Measurements from ENCODE around the gene TSFM. TPM values are rescaled to one million over a fixed set of nuclear protein-coding genes. Genes with fewer than 3 reads are reported as not detected.

The TSFM gene
- total and polyA plus RNA-seq, 8 donors, result 7.2 to 16.7 (median 13.5) TPM

GRCh38 chr12:57844709-57845477, 62.3 kb downstream of the TSFM start:
- WGBS, 2 donors, result 0% methylated on average over 41 to 42 of the region's 42 CpGs
- intact Hi-C loops (cut with DNase I), result no loop called here
- H3K9me3 ChIP-seq, result no peaks in the 10 kb centered on the region
- no peaks in the 10 kb centered on the region for H3K36me3 ChIP-seq
- TF ChIP-seq CTCF (IDR thresholded peaks at IDR 0.05), result no peak
- ATAC-seq (peak in 3 of 4 donors; percentile 4 to 11 (median 11)), DNase-seq (peak in 5 of 6 donors; percentile 48 to 74 (median 65)), FAIRE-seq (no peak)
- H3K4me3 ChIP-seq, result peak overlapping the region; percentile 96 to 99 (median 98)
- H3K27ac ChIP-seq, result peak overlapping the region; percentile 97 to 100 (median 100)
- H3K27me3 ChIP-seq, result no peaks in the 10 kb centered on the region
- H3K4me1 ChIP-seq, result peaks cover 42 to 46% (median 43%) of the 10 kb centered on the region in 3 donors

DNA sequence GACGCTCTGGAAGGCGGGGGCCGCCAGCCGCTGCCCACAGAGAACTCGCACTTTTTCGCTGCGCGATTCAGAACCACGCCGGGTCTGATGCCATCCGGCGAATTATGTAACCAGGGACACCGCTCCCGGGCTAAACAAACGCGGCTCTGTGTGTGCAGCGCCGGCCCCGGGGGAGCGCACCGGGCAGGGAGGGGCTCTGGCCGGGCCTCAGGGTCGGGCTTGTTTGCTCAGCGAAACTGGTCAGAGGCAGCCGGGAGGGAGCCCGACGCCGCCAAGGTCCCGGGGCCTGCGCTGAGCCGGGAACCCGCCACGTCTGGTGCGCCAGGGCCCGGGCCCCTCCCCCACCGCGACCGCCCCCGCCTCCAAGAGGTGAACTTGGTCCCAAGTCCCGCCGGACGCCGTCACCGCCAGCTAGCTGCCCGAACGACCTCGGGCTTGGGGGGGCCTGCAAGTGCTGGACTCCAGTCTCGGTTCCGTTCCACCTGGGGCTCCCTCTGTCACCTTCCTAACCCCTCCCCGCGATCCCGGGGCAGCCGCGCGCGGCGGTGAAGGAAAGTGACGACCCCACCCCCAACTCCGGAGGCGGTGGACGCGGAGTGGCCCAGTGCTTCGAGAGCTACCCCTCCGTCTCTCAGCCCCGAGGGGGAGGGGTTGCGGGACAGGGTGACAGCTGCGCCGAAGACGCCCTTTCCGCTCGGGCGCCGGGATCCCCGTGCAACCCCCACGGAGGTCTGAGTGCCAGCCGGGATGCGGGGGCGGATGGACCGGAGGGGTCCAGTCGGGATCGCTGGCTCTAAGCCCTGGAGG, 63.1 kb downstream of the TSFM start:
- peak overlapping the region; percentile 97 to 100 (median 100) for H3K27ac ChIP-seq
- 0 to 1% methylated on average over 59 to 81 of the region's 81 CpGs for WGBS, 2 donors
- FAIRE-seq (no peak), ATAC-seq (peak; percentile 68 to 76 (median 74)), DNase-seq (peak; percentile 91 to 96 (median 93))
- intact Hi-C loops (cut with DNase I), result no loop called here
- no peaks in the 10 kb centered on the region for H3K9me3 ChIP-seq
- no peak for TF ChIP-seq CTCF (IDR thresholded peaks at IDR 0.05)
- H3K27me3 ChIP-seq, result no peaks in the 10 kb centered on the region
- H3K4me1 ChIP-seq, result peaks cover 34 to 38% (median 36%) of the 10 kb centered on the region in 3 donors
- no peaks in the 10 kb centered on the region for H3K36me3 ChIP-seq
- H3K4me3 ChIP-seq, result peak overlapping the region; percentile 96 to 99 (median 98)

DNA sequence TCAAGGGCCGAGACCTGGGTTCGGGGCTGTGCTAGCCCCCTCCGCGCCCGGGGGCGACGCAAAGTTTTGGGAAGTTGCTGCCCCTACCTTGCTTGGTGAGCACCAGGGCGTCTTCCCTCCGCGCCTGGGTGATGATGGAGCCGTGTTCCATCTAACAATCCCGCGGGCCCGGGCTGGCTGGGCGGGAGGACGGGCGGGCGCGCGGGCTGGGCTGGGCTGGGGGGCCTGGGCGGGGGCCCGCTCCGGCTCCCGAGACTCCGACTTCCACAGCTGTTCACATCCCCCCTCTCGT, 63.6 kb downstream of the TSFM start:
- WGBS, 2 donors, result 0% methylated on average over 9 to 26 of the region's 26 CpGs
- intact Hi-C loops (cut with DNase I), result no loop called here
- DNase-seq, result no peak
- FAIRE-seq, result no peak
- Histone ChIP-seq H3K27ac (peak overlapping the region; percentile 97 to 100 (median 100)), H3K36me3 (no peaks in the 10 kb centered on the region), H3K4me3 (peak overlapping the region; percentile 96 to 99 (median 98)), H3K9me3 (no peaks in the 10 kb centered on the region), H3K27me3 (no peaks in the 10 kb centered on the region), H3K4me1 (peaks cover 30 to 32% (median 31%) of the 10 kb centered on the region in 3 donors)
- no peak for TF ChIP-seq CTCF (IDR thresholded peaks at IDR 0.05)
- ATAC-seq, result peak; percentile 19 to 30 (median 24)

DNA sequence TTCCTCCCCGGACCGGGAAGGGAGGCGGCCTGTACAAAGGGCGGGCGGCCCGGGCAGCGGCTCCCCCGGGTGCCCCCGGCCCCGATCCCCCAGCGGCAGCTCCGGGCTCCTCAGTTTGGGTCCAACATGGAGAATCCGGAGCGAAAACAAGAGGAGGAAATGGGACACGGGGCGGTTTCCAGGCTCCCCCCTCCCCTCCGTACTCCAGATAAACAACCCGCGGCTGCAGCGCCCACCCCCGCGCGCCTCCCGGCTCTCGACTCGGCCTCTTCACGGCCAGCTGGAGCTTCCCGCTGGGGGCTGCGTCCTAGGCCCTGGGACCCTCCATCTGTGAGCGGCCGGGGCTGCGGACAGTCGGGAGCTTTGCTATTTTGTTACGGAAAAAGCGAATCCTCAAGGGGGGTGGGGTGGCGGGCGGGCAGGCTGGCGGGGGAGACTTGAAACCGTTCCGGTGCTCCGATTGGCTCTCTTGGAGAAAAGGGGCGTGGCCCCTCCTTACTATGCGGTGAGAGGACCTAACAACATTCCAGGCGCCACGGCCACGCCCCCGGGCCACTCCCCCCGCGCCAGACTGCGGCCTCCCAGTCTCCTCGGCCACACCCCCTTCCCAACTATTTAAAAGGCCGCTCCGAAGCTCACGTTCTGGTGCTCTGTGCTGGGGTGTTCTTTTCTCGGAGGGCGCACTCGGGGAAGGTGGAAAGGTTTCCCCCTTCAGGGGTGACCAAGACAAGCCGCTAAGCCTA, 64.2 kb downstream of the TSFM start, which contains the start of gene CTDSP2:
Gene CTDSP2 (minus strand): TSS at position 153 of the 743 bp plus-strand sequence. CDS start 294 bp downstream, outside the sequence.
- Histone ChIP-seq H3K9me3 (no peaks in the 10 kb centered on the region), H3K36me3 (no peaks in the 10 kb centered on the region), H3K4me3 (peak within 1 kb of the TSS; percentile 96 to 99 (median 98)), H3K27ac (peak within 1 kb of the TSS; percentile 97 to 100 (median 100)), H3K4me1 (peaks cover 25 to 28% (median 26%) of the 10 kb centered on the region in 3 donors), H3K27me3 (no peaks in the 10 kb centered on the region)
- no peak for TF ChIP-seq CTCF (IDR thresholded peaks at IDR 0.05)
- ATAC-seq, result peak; percentile 81 to 92 (median 86)
- intact Hi-C loops (cut with DNase I), result no loop called here
- DNase-seq, result peak; percentile 98 to 100 (median 100)
- 0 to 1% methylated on average over 51 to 58 of the region's 58 CpGs for WGBS, 2 donors
- no peak for FAIRE-seq

Small RNA genes within 50 kb of the gene (microRNA-seq; reads per million reads assigned to microRNA genes)
- gene MIR26A2 (144 to 173 reads per million in 2 donors), gene MIR6759 (0 reads per million in 2 donors)

Other genes starting within 250 kb of the TSFM start
- 10 to 100 TPM; 54.9 to 66.2 (median 63.5) TPM for gene DCTN2, start 235.6 kb upstream of the TSFM start, total RNA-seq
- 100 to 1,000 TPM in 1 of 2 donors, 10 to 100 TPM in 1; 73.7 to 117 TPM for gene DCTN2, start 235.6 kb upstream of the TSFM start, polyA plus RNA-seq
- gene KIF5A, start 232.7 kb upstream of the TSFM start, total RNA-seq, result under 1 TPM; 0.25 to 0.95 (median 0.47) TPM
- gene KIF5A, start 232.7 kb upstream of the TSFM start, polyA plus RNA-seq, result 1 to 10 TPM in 1 of 2 donors, under 1 TPM in 1; 0.76 to 2.9 TPM
- gene PIP4K2C, start 191.6 kb upstream of the TSFM start, total RNA-seq, result 10 to 100 TPM; 11.3 to 17.0 (median 15.4) TPM
- 10 to 100 TPM in 1 of 2 donors, 1 to 10 TPM in 1; 5.3 to 15.9 TPM for gene PIP4K2C, start 191.6 kb upstream of the TSFM start, polyA plus RNA-seq
- 10 to 100 TPM in 4 of 6 donors, 1 to 10 TPM in 2; 9.0 to 22.9 (median 12.1) TPM for gene DTX3, start 178.0 kb upstream of the TSFM start, total RNA-seq
- 10 to 100 TPM; 36.6 to 71.7 TPM for gene DTX3, start 178.0 kb upstream of the TSFM start, polyA plus RNA-seq
- 1 to 10 TPM; 1.8 to 7.0 (median 3.3) TPM for gene ARHGEF25, start 171.4 kb upstream of the TSFM start, total RNA-seq
- gene ARHGEF25, start 171.4 kb upstream of the TSFM start, polyA plus RNA-seq, result 10 to 100 TPM; 16.5 to 22.1 TPM
- under 1 TPM in 5 of 6 donors, not detected in 1; 0.04 to 0.78 (median 0.24) TPM for gene B4GALNT1, start 149.6 kb upstream of the TSFM start, total RNA-seq
- 1 to 10 TPM in 1 of 2 donors, under 1 TPM in 1; 0.61 to 1.1 TPM for gene B4GALNT1, start 149.6 kb upstream of the TSFM start, polyA plus RNA-seq
- gene OS9, start 88.7 kb upstream of the TSFM start, total RNA-seq, result 100 to 1,000 TPM; 177 to 254 (median 196) TPM
- gene OS9, start 88.7 kb upstream of the TSFM start, polyA plus RNA-seq, result 100 to 1,000 TPM; 177 to 192 TPM
- gene AGAP2, start 44.0 kb upstream of the TSFM start, total RNA-seq, result 1 to 10 TPM in 1 of 6 donors, under 1 TPM in 5; 0.24 to 1.2 (median 0.72) TPM
- gene AGAP2, start 44.0 kb upstream of the TSFM start, polyA plus RNA-seq, result 1 to 10 TPM in 1 of 2 donors, under 1 TPM in 1; 0.87 to 3.0 TPM
- gene TSPAN31, start 37.7 kb upstream of the TSFM start, total RNA-seq, result 10 to 100 TPM; 12.2 to 17.9 (median 14.5) TPM
- 10 to 100 TPM; 13.0 to 29.8 TPM for gene TSPAN31, start 37.7 kb upstream of the TSFM start, polyA plus RNA-seq
- 10 to 100 TPM; 30.6 to 48.5 (median 40.3) TPM for gene CDK4, start 30.5 kb upstream of the TSFM start, total RNA-seq
- gene CDK4, start 30.5 kb upstream of the TSFM start, polyA plus RNA-seq, result 10 to 100 TPM; 26.7 to 43.4 TPM
- 10 to 100 TPM in 1 of 6 donors, 1 to 10 TPM in 5; 6.7 to 11.3 (median 7.6) TPM for gene MARCHF9, start 27.7 kb upstream of the TSFM start, total RNA-seq
- gene MARCHF9, start 27.7 kb upstream of the TSFM start, polyA plus RNA-seq, result 10 to 100 TPM; 17.2 to 32.5 TPM
- 1 to 10 TPM; 2.1 to 5.8 (median 3.8) TPM for gene CYP27B1, start 15.7 kb upstream of the TSFM start, total RNA-seq
- gene CYP27B1, start 15.7 kb upstream of the TSFM start, polyA plus RNA-seq, result 1 to 10 TPM; 1.6 to 3.3 TPM
- 10 to 100 TPM; 11.5 to 28.5 (median 15.9) TPM for gene METTL1, start 10.7 kb upstream of the TSFM start, total RNA-seq
- 10 to 100 TPM; 43.3 to 55.9 TPM for gene METTL1, start 10.7 kb upstream of the TSFM start, polyA plus RNA-seq
- 10 to 100 TPM in 5 of 6 donors, 1 to 10 TPM in 1; 9.3 to 20.8 (median 16.0) TPM for gene EEF1AKMT3, start 10.2 kb upstream of the TSFM start, total RNA-seq
- 1 to 10 TPM; 3.7 to 7.2 TPM for gene EEF1AKMT3, start 10.2 kb upstream of the TSFM start, polyA plus RNA-seq
- gene AVIL, start 35.9 kb downstream of the TSFM start, total RNA-seq, result 10 to 100 TPM in 1 of 6 donors, 1 to 10 TPM in 5; 1.6 to 11.7 (median 3.7) TPM
- gene AVIL, start 35.9 kb downstream of the TSFM start, polyA plus RNA-seq, result 10 to 100 TPM; 11.7 to 15.9 TPM
- 100 to 1,000 TPM in 2 of 6 donors, 10 to 100 TPM in 4; 88.8 to 165 (median 94.5) TPM for gene CTDSP2, start 63.9 kb downstream of the TSFM start, total RNA-seq
- 10 to 100 TPM; 38.7 to 48.6 TPM for gene CTDSP2, start 63.9 kb downstream of the TSFM start, polyA plus RNA-seq
- 1 to 10 TPM; 2.7 to 5.0 (median 4.1) TPM for gene ATP23, start 158.8 kb downstream of the TSFM start, total RNA-seq
- 1 to 10 TPM; 3.8 to 5.7 TPM for gene ATP23, start 158.8 kb downstream of the TSFM start, polyA plus RNA-seq

Measured in pancreas (tissue), 10 donors.